NOMO-1 treated with DMSO at 0.1 percent for 48 hours (cell line): ENCODE results near the gene SLC5A2.
"Not testable (repeated sequence)": the region's sequence is repeated elsewhere in the genome, so short reads cannot be mapped to it uniquely, and the experiment has no call there.

Source experiments
- DNase-seq: peaks from one replicate; lab custom pipeline; 2025; ENCODE audit not compliant: unreplicated experiment; lab: John Stamatoyannopoulos, UW

Gene SLC5A2

DNA sequence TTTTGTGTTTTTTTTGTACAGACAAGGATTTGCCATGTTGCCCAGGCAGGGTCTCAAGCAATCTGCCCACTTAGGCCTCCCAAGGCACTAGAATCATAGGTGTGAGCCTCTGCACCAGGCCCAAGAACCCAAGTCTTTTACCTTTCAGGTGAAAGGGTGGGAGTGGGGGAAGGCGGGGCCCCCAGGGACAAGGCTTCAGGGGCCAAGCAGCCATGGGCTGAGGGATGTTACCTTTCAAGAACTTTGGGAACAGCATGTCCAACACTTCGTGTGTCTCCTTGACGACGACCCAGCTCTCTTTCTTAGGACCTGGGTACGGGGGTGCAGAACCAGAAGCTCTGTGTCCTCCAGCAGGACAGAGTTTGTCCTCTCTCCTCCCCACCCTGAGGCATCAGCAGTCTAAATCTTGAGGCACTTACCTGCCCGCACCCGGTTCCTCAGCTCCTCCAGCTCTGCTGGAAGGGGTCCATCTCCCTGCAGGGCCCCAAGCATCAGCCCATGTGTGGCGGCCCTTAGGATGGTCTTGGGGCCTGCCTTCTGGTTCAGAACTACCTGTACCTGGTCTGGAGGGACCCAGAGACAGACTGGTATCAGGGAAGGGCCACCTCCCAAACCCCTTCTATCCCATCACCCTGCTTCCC lies 9.0 kb downstream of the SLC5A2 start:
- no peak for DNase-seq

- DNase-seq, result no peak
Observed at GRCh38 chr16:31493506-31494125, 10.7 kb downstream of the SLC5A2 start.

DNA sequence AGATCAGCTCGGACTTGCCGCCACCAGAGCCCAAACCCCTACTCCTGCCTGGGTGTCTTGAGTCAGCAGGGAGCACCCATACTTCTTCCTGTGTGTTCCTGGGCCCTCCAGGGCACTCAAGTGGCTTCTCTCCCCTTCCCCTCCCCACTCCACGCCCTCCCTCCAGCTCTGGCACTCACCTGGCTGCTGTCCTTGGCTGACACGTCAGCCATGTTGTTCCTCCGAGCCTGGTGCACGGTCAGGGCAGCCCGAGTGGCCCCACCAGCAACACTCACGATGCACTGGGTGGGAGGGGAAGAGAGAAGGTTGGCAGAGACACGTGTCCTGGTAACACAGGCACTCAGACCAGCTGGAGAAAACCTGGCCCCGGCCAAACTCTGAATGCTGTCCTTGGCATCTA lies 13.7 kb downstream of the SLC5A2 start:
- DNase-seq, result no peak

GRCh38 chr16:31498493-31498892 lies 15.6 kb downstream of the SLC5A2 start:
- DNase-seq, result no peak

DNA sequence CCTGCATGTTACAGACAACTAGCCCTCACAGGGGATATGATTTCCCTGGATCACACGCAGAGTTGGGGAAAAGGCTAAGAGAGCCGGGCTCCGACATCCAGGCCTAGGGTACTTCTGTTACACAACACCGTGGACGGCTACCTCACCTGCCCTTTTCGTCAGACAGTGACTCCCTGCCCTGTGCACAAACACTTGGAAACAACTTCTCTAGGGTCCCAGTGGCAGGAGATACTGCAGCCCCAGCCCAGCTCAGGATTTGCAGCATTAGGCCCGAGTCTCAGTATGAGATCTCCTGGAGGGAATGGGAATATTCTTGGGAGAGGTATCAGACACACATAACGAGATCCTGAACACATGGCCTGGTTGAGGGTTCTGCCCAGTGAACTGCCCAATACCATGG lies 17.0 kb downstream of the SLC5A2 start:
- DNase-seq, result no peak

GRCh38 chr16:31501226-31501965 lies 18.5 kb downstream of the SLC5A2 start:
- no peak for DNase-seq

DNA sequence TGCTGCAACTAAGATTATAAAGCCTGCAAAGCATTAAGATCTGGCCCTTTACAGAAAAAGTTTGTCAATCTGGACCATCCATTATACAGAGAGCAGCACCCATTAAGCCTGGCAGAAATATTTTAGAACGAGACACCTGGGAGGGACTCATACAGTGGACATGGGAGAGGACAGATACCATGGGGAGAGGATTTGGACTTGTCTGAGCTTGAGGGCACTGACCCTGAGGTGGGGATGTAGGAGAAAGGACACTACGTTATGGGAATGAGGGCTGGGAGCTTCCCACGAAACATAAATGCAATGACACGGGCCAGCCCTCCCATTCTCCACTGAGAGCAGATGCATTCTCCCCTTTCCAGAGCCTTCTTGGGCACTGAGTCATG lies 19.0 kb downstream of the SLC5A2 start:
- DNase-seq, result no peak

DNA sequence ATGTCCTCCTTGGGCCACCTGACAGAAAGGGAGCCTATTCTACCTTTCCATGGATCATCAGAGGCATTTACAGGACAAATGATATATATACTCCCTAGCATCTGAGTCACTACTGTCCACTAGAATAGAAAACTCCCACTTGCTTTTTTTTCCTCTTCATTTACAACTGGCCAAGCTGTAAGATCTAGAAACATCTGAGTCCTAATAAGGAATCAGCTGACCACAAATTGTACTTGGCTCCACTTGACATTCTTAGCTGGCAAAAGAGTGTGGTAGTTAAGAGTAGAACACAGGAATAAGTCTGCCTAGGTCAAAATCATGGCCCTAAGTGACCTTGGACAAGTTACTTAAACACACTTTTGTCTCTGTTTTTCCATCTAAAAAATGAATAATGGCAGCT lies 20.1 kb downstream of the SLC5A2 start:
- no peak for DNase-seq

DNA sequence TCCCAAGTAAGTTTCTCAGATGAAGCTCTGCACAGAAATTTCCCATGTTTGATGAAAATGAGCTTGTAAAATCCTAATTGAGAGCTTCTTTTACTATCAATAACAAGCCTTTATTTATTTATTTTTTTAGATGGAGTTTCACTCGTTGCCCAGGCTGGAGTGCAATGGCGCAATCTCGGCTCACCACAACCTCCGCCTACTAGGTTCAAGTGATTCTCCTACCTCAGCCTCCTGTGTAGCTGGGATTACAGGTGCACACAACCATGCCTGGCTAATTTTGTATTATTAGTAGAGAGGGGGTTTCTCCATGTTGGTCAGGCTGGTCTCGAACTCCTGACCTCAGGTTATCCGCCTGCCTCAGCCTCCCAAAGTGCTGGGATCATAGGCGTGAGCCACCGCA lies 20.6 kb downstream of the SLC5A2 start:
- DNase-seq, result not testable (repeated sequence)

DNA sequence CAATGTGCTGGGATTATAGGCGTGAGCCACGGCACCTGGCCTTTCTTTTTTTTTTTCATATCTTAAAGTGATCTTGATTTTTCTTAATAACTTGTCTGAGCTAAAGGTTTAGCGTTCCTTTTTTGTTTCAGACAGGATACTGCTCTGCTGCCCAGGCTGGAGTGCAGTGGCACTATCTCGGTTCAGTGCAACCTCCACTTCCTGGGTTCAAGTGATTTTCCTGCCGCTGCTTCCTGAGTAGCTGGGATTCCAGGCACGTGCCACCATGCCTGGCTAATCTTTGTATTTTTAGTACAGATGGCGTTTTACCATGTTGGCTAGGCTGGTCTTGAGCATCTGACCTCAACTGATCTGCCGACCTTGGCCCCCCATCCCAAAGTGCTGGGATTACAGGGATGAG lies 21.2 kb downstream of the SLC5A2 start:
- no peak for DNase-seq

DNA sequence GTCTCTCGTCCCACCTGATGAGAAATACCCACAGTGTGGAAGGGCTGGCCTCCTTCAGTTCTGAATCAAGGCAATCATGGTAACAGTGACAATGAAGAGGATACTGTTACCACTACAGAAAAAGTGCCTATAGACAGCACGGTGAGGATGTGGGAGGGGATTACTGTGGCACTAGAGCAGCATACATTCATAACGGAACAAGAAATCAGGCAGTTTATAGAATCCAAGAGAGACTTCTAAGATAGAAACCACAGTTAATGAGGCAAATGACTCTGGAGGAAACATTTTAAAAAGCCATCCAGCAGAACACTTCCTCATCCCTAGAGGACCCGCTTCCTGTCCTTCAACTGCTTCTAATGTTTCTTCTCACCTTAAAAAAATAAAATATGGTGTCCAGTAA lies 22.6 kb downstream of the SLC5A2 start:
- peak; percentile 62 for DNase-seq

GRCh38 chr16:31507617-31507928 lies 24.6 kb downstream of the SLC5A2 start:
- DNase-seq, result no peak

DNA sequence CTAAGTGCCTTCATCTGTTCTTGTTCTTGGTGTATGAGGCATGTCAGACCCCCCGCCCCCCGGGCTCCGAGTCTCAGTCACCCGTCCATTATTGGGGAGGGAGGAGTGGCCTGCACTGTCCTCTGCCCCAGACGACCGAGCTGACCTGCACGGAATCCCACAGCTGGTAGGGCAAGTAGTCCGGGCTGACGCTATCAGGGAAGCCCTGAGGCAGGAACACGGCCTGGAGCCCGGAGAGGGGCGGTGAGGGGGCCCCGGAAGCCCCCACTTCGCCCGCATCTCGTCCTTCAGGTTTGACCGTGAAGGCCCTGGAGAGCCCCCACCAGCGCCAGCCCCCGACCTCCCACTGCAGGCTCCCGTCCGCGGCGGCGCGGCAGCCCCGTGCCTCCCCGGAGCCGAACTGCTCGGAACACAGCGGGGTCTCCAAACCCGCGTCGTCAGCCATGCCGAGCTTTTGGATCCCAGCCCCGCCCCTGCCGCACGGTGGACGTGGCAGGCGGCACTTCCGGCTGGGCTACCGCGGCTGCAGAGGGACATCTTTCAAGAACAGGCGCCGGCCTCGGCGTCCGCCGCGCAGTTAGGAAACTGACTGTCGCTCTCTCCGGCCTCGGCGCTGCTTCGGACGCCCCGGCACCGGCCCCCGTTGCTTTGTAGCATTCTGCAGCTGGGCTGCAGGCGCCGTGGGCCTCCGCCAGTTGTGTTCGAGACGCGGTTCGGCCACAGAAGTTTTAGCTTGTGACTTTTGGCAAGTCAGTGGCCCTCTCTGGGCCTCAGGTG lies 25.2 kb downstream of the SLC5A2 start, which contains the start of gene RUSF1:
TSS of gene RUSF1 (minus strand) at position 463 of the 777 bp plus-strand sequence. CDS start at position 445, 18 bp downstream.
- peak; percentile 83 for DNase-seq

DNA sequence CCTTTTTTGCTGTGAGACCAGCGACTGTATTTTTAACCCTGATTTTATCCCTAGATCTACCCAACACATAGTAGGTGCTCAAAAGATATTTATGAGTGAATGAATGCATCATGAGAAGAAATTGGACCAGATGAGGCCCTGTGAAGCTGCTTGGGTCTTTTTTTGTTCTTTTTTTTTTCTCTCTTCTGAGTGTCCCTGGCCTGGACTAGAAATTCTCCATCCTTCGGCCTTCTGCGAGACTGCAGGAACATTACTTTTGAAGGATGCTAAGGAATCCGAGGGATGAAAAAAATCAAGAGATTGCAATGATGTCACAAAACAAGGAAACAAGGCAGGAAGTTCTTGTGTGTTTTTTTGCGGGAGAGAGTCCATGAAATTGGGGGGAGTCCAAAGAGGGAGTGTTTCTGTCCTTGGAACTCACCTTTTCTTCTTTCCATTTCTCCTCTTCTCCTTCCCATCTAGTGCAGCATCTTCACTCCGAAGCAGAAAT lies 25.8 kb downstream of the SLC5A2 start:
- DNase-seq, result no peak

- DNase-seq, result no peak
Observed at GRCh38 chr16:31513126-31513525, 30.2 kb downstream of the SLC5A2 start.

GRCh38 chr16:31513884-31514283 lies 31.0 kb downstream of the SLC5A2 start:
- no peak for DNase-seq

GRCh38 chr16:31517800-31518402 lies 35.0 kb downstream of the SLC5A2 start:
- DNase-seq, result no peak

DNA sequence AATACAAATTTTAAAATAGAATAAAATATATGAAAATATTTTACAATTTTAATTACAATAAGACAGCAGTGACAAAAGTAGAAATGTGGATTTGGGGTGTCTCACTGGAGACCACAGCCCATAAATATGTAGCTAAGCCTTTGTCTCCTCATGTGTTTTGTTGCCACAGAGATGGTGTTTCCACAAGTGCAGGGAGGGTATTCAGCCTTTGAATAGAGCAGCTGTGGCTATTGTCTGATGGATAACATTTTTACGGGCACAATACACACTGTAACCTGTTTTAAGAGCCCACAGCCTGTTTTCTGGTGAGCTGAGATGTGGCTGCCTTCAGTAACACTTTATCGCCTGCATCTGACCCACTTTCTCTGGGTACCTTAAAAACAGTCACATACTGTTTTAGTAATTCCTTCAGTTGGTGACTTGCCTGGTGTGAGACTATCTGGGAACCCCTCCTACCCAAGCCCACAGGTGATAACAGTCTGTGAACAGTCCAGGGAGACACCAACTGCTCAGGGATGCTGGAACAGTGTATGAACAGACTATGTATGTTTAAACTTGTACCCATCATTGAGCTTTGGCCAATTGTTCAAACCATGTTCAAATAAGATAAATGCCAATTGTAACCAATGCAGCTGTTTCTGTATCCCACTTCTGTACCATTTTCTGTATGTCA lies 37.0 kb downstream of the SLC5A2 start:
- no peak for DNase-seq

GRCh38 chr16:31521368-31521767 lies 38.4 kb downstream of the SLC5A2 start:
- DNase-seq, result no peak

DNA sequence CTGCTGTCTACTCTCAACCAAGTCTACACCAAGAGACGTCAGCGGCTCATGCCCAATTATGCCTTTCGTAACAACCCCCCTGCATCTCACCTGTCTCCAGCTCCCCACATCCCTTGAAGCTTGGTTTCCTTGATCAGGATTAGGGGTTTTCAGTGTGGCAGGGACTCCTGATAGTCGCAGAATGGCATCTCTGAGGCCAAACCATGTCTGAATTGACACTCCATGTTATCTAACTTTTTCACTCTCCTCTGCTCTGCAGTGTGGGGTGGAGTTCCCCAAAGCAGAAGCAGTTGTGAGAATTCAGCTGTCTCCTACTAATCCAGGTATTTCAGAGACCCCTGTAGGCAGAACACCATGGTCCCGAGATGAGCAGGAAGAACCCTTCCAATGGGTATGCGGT lies 39.1 kb downstream of the SLC5A2 start:
- no peak for DNase-seq

DNA sequence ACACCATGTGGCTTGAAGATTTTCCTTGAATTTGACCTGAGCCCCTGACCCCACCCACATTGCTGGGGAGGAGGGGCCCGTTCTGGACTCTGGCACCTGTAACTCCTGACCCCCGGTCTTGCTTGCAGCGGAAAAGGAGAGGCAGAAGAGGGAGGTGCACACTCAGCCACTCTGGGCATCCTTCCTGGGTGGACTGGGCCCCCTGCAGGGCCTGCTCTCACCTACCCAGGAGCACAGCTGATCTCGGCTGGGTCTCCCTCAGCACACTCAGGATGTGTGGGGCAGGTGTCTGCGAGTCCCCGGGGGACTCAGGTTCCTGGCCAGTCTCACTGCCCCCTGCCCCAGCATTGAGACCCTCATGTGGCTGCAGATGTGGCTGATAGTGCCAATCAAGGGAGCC lies 40.8 kb downstream of the SLC5A2 start:
- not testable (repeated sequence) for DNase-seq
